ENCODE data around the gene FBXL19. TPM values are rescaled to one million over a fixed set of nuclear protein-coding genes. Genes with fewer than 3 reads are reported as not detected.

FBXL19 gene
- total and polyA plus RNA-seq, 2 of the 13 experiments (the other 11 are each of a cell fraction or from before 2014, with no cell fraction given) = 6.0 to 13.7 TPM

- H3K4me3 ChIP-seq (replicated peaks in 1 of 3; ENCODE audit: insufficient read depth in 1 of 3, low read depth in 2 of 3, low read length in 3 of 3) = no peak overlapping the region
- no peak for DNase-seq (ENCODE audit: low spot score)
- H3K4me2 ChIP-seq (ENCODE audit: low read depth, low read length) = no peak overlapping the region
- no peak overlapping the region for H2AFZ ChIP-seq (ENCODE audit: low read length)
- WGBS (ENCODE audit: low lambda C conversion rate) = 44% methylated on average over 2 of the region's 2 CpGs
- no peak for TF ChIP-seq ZNF709 (CRISPR knock-in tag; IDR thresholded peaks at IDR 0.05)
- TF ChIP-seq, protein P1, sequence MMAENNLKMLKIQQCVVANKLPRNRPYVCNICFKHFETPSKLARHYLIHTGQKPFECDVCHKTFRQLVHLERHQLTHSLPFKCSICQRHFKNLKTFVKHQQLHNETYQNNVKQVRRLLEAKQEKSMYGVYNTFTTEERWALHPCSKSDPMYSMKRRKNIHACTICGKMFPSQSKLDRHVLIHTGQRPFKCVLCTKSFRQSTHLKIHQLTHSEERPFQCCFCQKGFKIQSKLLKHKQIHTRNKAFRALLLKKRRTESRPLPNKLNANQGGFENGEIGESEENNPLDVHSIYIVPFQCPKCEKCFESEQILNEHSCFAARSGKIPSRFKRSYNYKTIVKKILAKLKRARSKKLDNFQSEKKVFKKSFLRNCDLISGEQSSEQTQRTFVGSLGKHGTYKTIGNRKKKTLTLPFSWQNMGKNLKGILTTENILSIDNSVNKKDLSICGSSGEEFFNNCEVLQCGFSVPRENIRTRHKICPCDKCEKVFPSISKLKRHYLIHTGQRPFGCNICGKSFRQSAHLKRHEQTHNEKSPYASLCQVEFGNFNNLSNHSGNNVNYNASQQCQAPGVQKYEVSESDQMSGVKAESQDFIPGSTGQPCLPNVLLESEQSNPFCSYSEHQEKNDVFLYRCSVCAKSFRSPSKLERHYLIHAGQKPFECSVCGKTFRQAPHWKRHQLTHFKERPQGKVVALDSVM (CRISPR knock-in tag; IDR thresholded peaks at IDR 0.05) = peak; percentile 33; the same call in 1 of the 2 replicates
- no peak for TF ChIP-seq ZBTB25 (CRISPR knock-in tag; IDR thresholded peaks at IDR 0.05)
- TF ChIP-seq NONO (IDR thresholded peaks at IDR 0.05) = no peak
- TF ChIP-seq NONO (CRISPR knock-in tag; conservative IDR thresholded peaks at IDR 0.05) = no peak
- TF ChIP-seq, protein P2, sequence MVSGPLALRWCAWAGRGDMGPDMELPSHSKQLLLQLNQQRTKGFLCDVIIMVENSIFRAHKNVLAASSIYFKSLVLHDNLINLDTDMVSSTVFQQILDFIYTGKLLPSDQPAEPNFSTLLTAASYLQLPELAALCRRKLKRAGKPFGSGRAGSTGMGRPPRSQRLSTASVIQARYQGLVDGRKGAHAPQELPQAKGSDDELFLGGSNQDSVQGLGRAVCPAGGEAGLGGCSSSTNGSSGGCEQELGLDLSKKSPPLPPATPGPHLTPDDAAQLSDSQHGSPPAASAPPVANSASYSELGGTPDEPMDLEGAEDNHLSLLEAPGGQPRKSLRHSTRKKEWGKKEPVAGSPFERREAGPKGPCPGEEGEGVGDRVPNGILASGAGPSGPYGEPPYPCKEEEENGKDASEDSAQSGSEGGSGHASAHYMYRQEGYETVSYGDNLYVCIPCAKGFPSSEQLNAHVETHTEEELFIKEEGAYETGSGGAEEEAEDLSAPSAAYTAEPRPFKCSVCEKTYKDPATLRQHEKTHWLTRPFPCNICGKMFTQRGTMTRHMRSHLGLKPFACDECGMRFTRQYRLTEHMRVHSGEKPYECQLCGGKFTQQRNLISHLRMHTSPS (CRISPR knock-in tag; IDR thresholded peaks at IDR 0.05; ENCODE audit: low read depth) = no peak
- no peak for TF ChIP-seq SNAI1 (CRISPR knock-in tag; IDR thresholded peaks at IDR 0.05; ENCODE audit: borderline replicate concordance)
- TF ChIP-seq ZMYM3 (CRISPR knock-in tag; IDR thresholded peaks at IDR 0.05) = peak; percentile 63; the same call in 1 of the 2 replicates
- TF ChIP-seq, protein P3, sequence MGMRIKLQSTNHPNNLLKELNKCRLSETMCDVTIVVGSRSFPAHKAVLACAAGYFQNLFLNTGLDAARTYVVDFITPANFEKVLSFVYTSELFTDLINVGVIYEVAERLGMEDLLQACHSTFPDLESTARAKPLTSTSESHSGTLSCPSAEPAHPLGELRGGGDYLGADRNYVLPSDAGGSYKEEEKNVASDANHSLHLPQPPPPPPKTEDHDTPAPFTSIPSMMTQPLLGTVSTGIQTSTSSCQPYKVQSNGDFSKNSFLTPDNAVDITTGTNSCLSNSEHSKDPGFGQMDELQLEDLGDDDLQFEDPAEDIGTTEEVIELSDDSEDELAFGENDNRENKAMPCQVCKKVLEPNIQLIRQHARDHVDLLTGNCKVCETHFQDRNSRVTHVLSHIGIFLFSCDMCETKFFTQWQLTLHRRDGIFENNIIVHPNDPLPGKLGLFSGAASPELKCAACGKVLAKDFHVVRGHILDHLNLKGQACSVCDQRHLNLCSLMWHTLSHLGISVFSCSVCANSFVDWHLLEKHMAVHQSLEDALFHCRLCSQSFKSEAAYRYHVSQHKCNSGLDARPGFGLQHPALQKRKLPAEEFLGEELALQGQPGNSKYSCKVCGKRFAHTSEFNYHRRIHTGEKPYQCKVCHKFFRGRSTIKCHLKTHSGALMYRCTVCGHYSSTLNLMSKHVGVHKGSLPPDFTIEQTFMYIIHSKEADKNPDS (CRISPR knock-in tag; IDR thresholded peaks at IDR 0.05) = no peak
- peak; percentile 93 for TF ChIP-seq ZNF121 (CRISPR knock-in tag; IDR thresholded peaks at IDR 0.05)
- H3K27ac ChIP-seq (ENCODE audit: extremely low read length, insufficient read depth, low read length) = no peak overlapping the region
- BruUV-seq (replicated peaks) = no TSS peak
- CTCF ChIA-PET (ENCODE audit: low intra/inter-chr PET ratio, low total read pairs) = no interaction called here
- in situ Hi-C loops (cut with HindIII; ENCODE audit: extremely low pct_ligation_motif_present, low pct_unique_long_range_greater_than_20kb) = loop anchor here (10.0 kb wide), 1 partner anchor 55 kb away; no protein-coding TSS in a partner anchor
- POLR2A ChIA-PET = interaction anchor here (3.6 kb wide), 1 partner anchor 55 kb away, joined by 29 read pairs; no protein-coding TSS in a partner anchor
- no peaks in the 10 kb centered on the region for H3K27me3 ChIP-seq (ENCODE audit: control insufficient read depth in 1 of 2, insufficient read depth in 2 of 2, low read length in 2 of 2)
- no peaks in the 10 kb centered on the region for H4K20me1 ChIP-seq (ENCODE audit: insufficient read depth, low read length)
- H3K79me2 ChIP-seq (ENCODE audit: insufficient read depth, low read length) = no peaks in the 10 kb centered on the region
- no peak overlapping the region for H3K9ac ChIP-seq (ENCODE audit: insufficient read depth, low read depth, low read length)
- no peaks in the 10 kb centered on the region for H3K36me3 ChIP-seq (replicated peaks in 1 of 2; ENCODE audit: control insufficient read depth in 1 of 2, insufficient read depth in 2 of 2, low read length in 2 of 2)
- H3K4me1 ChIP-seq (ENCODE audit: insufficient read depth, low read length) = peaks cover 83% of the 10 kb centered on the region
- no peak for ATAC-seq
- no peak for FAIRE-seq
- intact Hi-C loops (cut with micrococcal nuclease; ENCODE audit: unreplicated experiment) = no loop called here
- no peaks in the 10 kb centered on the region for H3K9me3 ChIP-seq (ENCODE audit: low read length)
Observed at GRCh38 chr16:30899794-30900193, 23.6 kb upstream of the FBXL19 start.

All from HepG2 (cell line).